ENCODE data around the gene SPO11. TPM values are rescaled to one million over a fixed set of nuclear protein-coding genes. Genes with fewer than 3 reads are reported as not detected.

The SPO11 gene
- total and polyA plus RNA-seq, 2 of the 13 experiments (the other 11 are each of a cell fraction or from before 2014, with no cell fraction given) = not detected

- TF ChIP-seq, protein P1, sequence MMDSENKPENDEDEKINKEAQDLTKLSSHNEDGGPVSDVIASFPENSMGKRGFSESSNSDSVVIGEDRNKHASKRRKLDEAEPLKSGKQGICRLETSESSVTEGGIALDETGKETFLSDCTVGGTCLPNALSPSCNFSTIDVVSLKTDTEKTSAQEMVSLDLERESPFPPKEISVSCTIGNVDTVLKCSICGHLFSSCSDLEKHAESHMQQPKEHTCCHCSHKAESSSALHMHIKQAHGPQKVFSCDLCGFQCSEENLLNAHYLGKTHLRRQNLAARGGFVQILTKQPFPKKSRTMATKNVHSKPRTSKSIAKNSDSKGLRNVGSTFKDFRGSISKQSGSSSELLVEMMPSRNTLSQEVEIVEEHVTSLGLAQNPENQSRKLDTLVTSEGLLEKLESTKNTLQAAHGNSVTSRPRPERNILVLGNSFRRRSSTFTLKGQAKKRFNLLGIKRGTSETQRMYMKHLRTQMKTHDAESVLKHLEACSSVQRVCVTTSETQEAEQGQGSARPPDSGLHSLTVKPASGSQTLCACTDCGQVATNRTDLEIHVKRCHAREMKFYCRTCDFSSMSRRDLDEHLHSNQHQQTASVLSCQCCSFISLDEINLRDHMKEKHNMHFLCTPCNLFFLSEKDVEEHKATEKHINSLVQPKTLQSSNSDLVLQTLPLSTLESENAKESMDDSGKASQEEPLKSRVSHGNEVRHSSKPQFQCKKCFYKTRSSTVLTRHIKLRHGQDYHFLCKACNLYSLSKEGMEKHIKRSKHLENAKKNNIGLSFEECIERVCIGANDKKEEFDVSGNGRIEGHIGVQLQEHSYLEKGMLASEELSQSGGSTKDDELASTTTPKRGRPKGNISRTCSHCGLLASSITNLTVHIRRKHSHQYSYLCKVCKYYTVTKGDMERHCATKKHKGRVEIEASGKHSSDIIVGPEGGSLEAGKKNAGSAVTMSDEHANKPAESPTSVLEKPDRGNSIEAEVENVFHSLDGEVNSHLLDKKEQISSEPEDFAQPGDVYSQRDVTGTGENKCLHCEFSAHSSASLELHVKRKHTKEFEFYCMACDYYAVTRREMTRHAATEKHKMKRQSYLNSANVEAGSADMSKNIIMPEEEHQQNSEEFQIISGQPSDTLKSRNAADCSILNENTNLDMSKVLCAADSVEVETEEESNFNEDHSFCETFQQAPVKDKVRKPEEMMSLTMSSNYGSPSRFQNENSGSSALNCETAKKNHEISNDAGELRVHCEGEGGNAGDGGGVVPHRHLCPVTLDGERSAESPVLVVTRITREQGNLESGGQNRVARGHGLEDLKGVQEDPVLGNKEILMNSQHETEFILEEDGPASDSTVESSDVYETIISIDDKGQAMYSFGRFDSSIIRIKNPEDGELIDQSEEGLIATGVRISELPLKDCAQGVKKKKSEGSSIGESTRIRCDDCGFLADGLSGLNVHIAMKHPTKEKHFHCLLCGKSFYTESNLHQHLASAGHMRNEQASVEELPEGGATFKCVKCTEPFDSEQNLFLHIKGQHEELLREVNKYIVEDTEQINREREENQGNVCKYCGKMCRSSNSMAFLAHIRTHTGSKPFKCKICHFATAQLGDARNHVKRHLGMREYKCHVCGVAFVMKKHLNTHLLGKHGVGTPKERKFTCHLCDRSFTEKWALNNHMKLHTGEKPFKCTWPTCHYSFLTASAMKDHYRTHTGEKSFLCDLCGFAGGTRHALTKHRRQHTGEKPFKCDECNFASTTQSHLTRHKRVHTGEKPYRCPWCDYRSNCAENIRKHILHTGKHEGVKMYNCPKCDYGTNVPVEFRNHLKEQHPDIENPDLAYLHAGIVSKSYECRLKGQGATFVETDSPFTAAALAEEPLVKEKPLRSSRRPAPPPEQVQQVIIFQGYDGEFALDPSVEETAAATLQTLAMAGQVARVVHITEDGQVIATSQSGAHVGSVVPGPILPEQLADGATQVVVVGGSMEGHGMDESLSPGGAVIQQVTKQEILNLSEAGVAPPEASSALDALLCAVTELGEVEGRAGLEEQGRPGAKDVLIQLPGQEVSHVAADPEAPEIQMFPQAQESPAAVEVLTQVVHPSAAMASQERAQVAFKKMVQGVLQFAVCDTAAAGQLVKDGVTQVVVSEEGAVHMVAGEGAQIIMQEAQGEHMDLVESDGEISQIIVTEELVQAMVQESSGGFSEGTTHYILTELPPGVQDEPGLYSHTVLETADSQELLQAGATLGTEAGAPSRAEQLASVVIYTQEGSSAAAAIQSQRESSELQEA (CRISPR knock-in tag; IDR thresholded peaks at IDR 0.05; ENCODE audit: not compliant biosample characterization) = no peak
- TF ChIP-seq FIP1L1 (IDR thresholded peaks at IDR 0.05; ENCODE audit: borderline replicate concordance, insufficient read depth, low read depth, low read length) = no peak
- no peak for TF ChIP-seq ZNF615 (CRISPR knock-in tag; IDR thresholded peaks at IDR 0.05; ENCODE audit: borderline replicate concordance)
Measured at GRCh38 chr20:57392512-57393271, 63.1 kb downstream of the SPO11 start (continued).

Small RNA genes within 50 kb of the gene (microRNA-seq; reads per million reads assigned to microRNA genes)
- not detected for gene MIR4325

Small RNA genes within 50 kb of the gene (small RNA-seq; reads per million reads assigned to genes)
- gene MIR4325 (ENCODE audit: insufficient read depth in 2 of 3, insufficient read length in 3 of 3, low read depth in 2 of 3, low replicate concordance in 1 of 3) = 0 reads per million in 3 experiments
- gene RF00019 (ENCODE audit: insufficient read depth in 2 of 3, insufficient read length in 3 of 3, low read depth in 2 of 3, low replicate concordance in 1 of 3) = 0 reads per million in 3 experiments
- 0 reads per million in 3 experiments for gene RPL39P39 (ENCODE audit: insufficient read depth in 2 of 3, insufficient read length in 3 of 3, low read depth in 2 of 3, low replicate concordance in 1 of 3)

Other genes starting within 250 kb of the SPO11 start
- not detected in 2 replicates for gene BMP7, start 63.2 kb upstream of the SPO11 start, total RNA-seq (2016; rRNA removed; fragmentation: Illumina TruSeq; extraction: Trizol)
- not detected in 2 replicates for gene BMP7, start 63.2 kb upstream of the SPO11 start, polyA plus RNA-seq (2011; rRNA removed)
- gene RAE1, start 21.5 kb downstream of the SPO11 start, total RNA-seq (2016; rRNA removed; fragmentation: Illumina TruSeq; extraction: Trizol) = 72.9 and 84.7 TPM in 2 replicates
- 29.2 and 36.1 TPM in 2 replicates for gene RAE1, start 21.5 kb downstream of the SPO11 start, polyA plus RNA-seq (2011; rRNA removed)
- 29.6 and 34.2 TPM in 2 replicates for gene RBM38, start 61.6 kb downstream of the SPO11 start, total RNA-seq (2016; rRNA removed; fragmentation: Illumina TruSeq; extraction: Trizol)
- gene RBM38, start 61.6 kb downstream of the SPO11 start, polyA plus RNA-seq (2011; rRNA removed) = 24.2 and 30.0 TPM in 2 replicates
- not detected in 2 replicates for gene CTCFL, start 195.3 kb downstream of the SPO11 start, total RNA-seq (2016; rRNA removed; fragmentation: Illumina TruSeq; extraction: Trizol)
- 0.04 and 0.05 TPM in 2 replicates for gene CTCFL, start 195.3 kb downstream of the SPO11 start, polyA plus RNA-seq (2011; rRNA removed)
- gene PCK1, start 231.3 kb downstream of the SPO11 start, total RNA-seq (2016; rRNA removed; fragmentation: Illumina TruSeq; extraction: Trizol) = 5.4 and 12.6 TPM in 2 replicates
- gene PCK1, start 231.3 kb downstream of the SPO11 start, polyA plus RNA-seq (2011; rRNA removed) = 6.5 and 19.5 TPM in 2 replicates